Endothelial cell of umbilical vein (primary cell): ENCODE measurements around the gene EPHA4. TPM values are rescaled to one million over a fixed set of nuclear protein-coding genes. Genes with fewer than 3 reads are reported as not detected.

Experiments used
- BruUV-seq: library from RNA; stranded (reverse); fragments of 400-500 nt; replicated peaks from 2 replicates; lab custom pipeline; 2021; lab: Mats Ljungman, UMichigan
- CTCF ChIA-PET: fragments of 300-600, 350-600 bp; sonication (Branson Sonifier 250); formaldehyde crosslinking; loops from one replicate; lab custom pipeline; 2021; ENCODE audit warnings: antibody characterized with exemption, inconsistent platforms; lab: Charles Lee
- POLR2A ChIA-PET: fragments of 300-600, 350-600 bp; sonication (Branson Sonifier 250); formaldehyde crosslinking; loops from one replicate; lab custom pipeline; 2021; ENCODE audit warnings: antibody characterized with exemption, inconsistent platforms; lab: Charles Lee
- DNase-seq: peaks from one replicate; pipeline ENCODE4 v3.0.0-alpha.2; 2011; ENCODE audit warnings: low read depth, low spot score
- FAIRE-seq: peaks from 2 replicates; lab custom pipeline; 2011; peaks lifted over from hg19 to GRCh38; lab: Jason Lieb, UNC
- H2AFZ ChIP-seq: 2 replicates; pipeline ENCODE4 v1.6.0; 2012; ENCODE audit warnings: low read depth, low read length, control low read depth, inconsistent platforms
- H3K27ac ChIP-seq: 2 replicates; pipeline ENCODE4 v1.5.1; 2011; ENCODE audit warnings: low read depth, mild to moderate bottlenecking, control low read depth, low read length, moderate library complexity; ENCODE audit not compliant: insufficient read depth
- H3K27me3 ChIP-seq, 2 experiments: 2 replicates each; pipeline versions ENCODE4 v1.6.0 to v1.6.1; 2011; ENCODE audit warnings: low read length in 2 of 2, mixed read lengths in 1 of 2; ENCODE audit not compliant: control insufficient read depth in 2 of 2, insufficient read depth in 2 of 2
- H3K36me3 ChIP-seq, 2 experiments: 2 replicates in 1 of 2; 3 replicates in 1 of 2; pipeline ENCODE4 v1.5.1; 2011; ENCODE audit warnings: low read length in 2 of 2, mild to moderate bottlenecking in 1 of 2, moderate library complexity in 1 of 2; ENCODE audit not compliant: control insufficient read depth in 2 of 2, insufficient read depth in 2 of 2; ENCODE audit errors: extremely low read depth in 1 of 2
- H3K4me1 ChIP-seq: 3 replicates; pipeline ENCODE4 v1.5.1; 2011; ENCODE audit warnings: mild to moderate bottlenecking, low read length; ENCODE audit not compliant: control insufficient read depth, insufficient read depth; ENCODE audit errors: extremely low read depth
- H3K4me2 ChIP-seq: 2 replicates; pipeline ENCODE4 v1.6.1; 2011; ENCODE audit warnings: low read length, control low read depth, mixed read lengths; ENCODE audit not compliant: insufficient read depth
- H3K4me3 ChIP-seq, 3 experiments: fragments of 200-600 bp in 1 of 3; sonication (generic), shearing (Covaris generic) in 1 of 3; replicated peaks in 1 of 3; 2 replicates each; pipeline ENCODE4 v1.5.1; 2011 to 2016; ENCODE audit warnings: control low read depth in 3 of 3, low read length in 3 of 3, mild to moderate bottlenecking in 2 of 3, inconsistent platforms in 1 of 3, low read depth in 1 of 3, moderate library complexity in 1 of 3; ENCODE audit not compliant: insufficient read depth in 1 of 3
- H3K79me2 ChIP-seq: 2 replicates; pipeline ENCODE4 v1.6.0; 2012; ENCODE audit warnings: low read length, inconsistent platforms; ENCODE audit not compliant: control insufficient read depth, insufficient read depth
- H3K9ac ChIP-seq: replicated peaks from 2 replicates; pipeline ENCODE3; 2011; ENCODE audit warnings: low read length, control low read depth; ENCODE audit not compliant: insufficient read depth; ENCODE audit errors: extremely low read depth
- H3K9me1 ChIP-seq: replicated peaks from 3 replicates; pipeline ENCODE4 v1.6.0; 2011; ENCODE audit warnings: mild to moderate bottlenecking, low read length; ENCODE audit not compliant: control insufficient read depth, insufficient read depth; ENCODE audit errors: extremely low read depth
- H3K9me3 ChIP-seq: replicated peaks from 2 replicates; pipeline ENCODE4 v1.5.1; 2012; ENCODE audit warnings: low read length, inconsistent platforms; ENCODE audit not compliant: control insufficient read depth, insufficient read depth
- H4K20me1 ChIP-seq: replicated peaks from 2 replicates; pipeline ENCODE3; 2011; ENCODE audit warnings: mild to moderate bottlenecking, low read length; ENCODE audit not compliant: control insufficient read depth, insufficient read depth; ENCODE audit errors: extremely low read depth
- CTCF ChIP-seq, 2 donors: IDR thresholded peaks; 1 replicate in 1 of 2; 2 replicates in 1 of 2; pipeline ENCODE4 v1.5.1; 2011; ENCODE audit warnings: low read length in 2 of 2, mild to moderate bottlenecking in 2 of 2, moderate library complexity in 2 of 2, control low read depth in 1 of 2, inconsistent platforms in 1 of 2, low read depth in 1 of 2; ENCODE audit not compliant: insufficient read depth in 1 of 2; ENCODE audit errors: extremely low read depth in 1 of 2
- EZH2 ChIP-seq: IDR thresholded peaks from 2 replicates; pipeline ENCODE4 v1.6.1; 2012; ENCODE audit warnings: borderline replicate concordance, low read depth, mild to moderate bottlenecking, moderate library complexity, low read length, inconsistent platforms; ENCODE audit not compliant: severe bottlenecking
- FOS ChIP-seq: IDR thresholded peaks from 2 replicates; pipeline ENCODE4 v1.6.1; 2011; ENCODE audit warnings: mild to moderate bottlenecking, low read length, moderate library complexity, borderline replicate concordance; ENCODE audit not compliant: insufficient read depth
- GATA2 ChIP-seq: IDR thresholded peaks from 2 replicates; pipeline ENCODE4 v1.7.0; 2011; ENCODE audit warnings: low read depth, mild to moderate bottlenecking, moderate library complexity, mixed read lengths, low read length; ENCODE audit not compliant: insufficient read length, insufficient read depth
- JUN ChIP-seq: IDR thresholded peaks from 2 replicates; pipeline ENCODE4 v1.6.1; 2011; ENCODE audit warnings: borderline replicate concordance, low read depth; ENCODE audit not compliant: insufficient read length, insufficient read depth
- MAX ChIP-seq: IDR thresholded peaks from 2 replicates; pipeline ENCODE4 v1.6.1; 2011; ENCODE audit not compliant: insufficient read depth, insufficient read length
- MYC ChIP-seq: IDR thresholded peaks from one replicate; pipeline ENCODE4 v1.6.1; 2011; ENCODE audit warnings: mild to moderate bottlenecking, low read depth, low read length
- POLR2A ChIP-seq: IDR thresholded peaks from 2 replicates; pipeline ENCODE4 v1.6.1; 2012; ENCODE audit warnings: low read depth, mild to moderate bottlenecking, control low read depth, low read length
- POLR2AphosphoS5 ChIP-seq: IDR thresholded peaks from 2 replicates; pipeline ENCODE4 v1.6.1; 2012; ENCODE audit warnings: low read depth, mild to moderate bottlenecking, control low read depth, low read length, moderate library complexity; ENCODE audit not compliant: insufficient read depth
- dilution Hi-C: fragments of 300-500 bp; cut with MboI; formaldehyde crosslinking; loops from one replicate; pipeline ENCODE4 v1.15.0; 2019; ENCODE audit warnings: low sequenced_read_pairs; ENCODE audit not compliant: extremely low pct_ligation_motif_present
- intact Hi-C: fragments of 100-400 bp; cut with micrococcal nuclease; formaldehyde crosslinking; loops from one replicate; pipeline ENCODE4 v1.10.0; 2022
- polyA plus RNA-seq, 4 experiments: library from polyadenylated mRNA; depleted of rRNA in 3 of 4; stranded (reverse) in 3 of 4; unstranded in 1 of 4; fragments of >200 nt; gene quantifications; 2 replicates each; pipeline versions ENCODE4 v1.2.1 to v1.2.3, GENCODE V29; 2011 to 2012; ENCODE audit warnings: missing spikeins in 1 of 4
- total RNA-seq: library from RNA; stranded (reverse); gene quantifications from 2 replicates; pipeline ENCODE4 v1.2.3, GENCODE V29; 2021

EPHA4 gene
- total and polyA plus RNA-seq, 2 donors (not counting 3 experiments of a cell fraction or from before 2014, with no cell fraction given): 11.9 to 19.8 TPM

GRCh38 chr2:221381928-221382488 is 190.1 kb downstream of the EPHA4 start:
- intact Hi-C loops (no loop called here), dilution Hi-C loops (no loop called here)
- Histone ChIP-seq H3K9me1 (no peaks in the 10 kb centered on the region), H3K27me3 (no peaks in the 10 kb centered on the region), H3K9me3 (no peaks in the 10 kb centered on the region), H2AFZ (no peak overlapping the region), H4K20me1 (no peaks in the 10 kb centered on the region), H3K36me3 (no peaks in the 10 kb centered on the region), H3K4me1 (no peaks in the 10 kb centered on the region), H3K4me3 (no peak overlapping the region), H3K4me2 (no peak overlapping the region), H3K9ac (no peak overlapping the region), H3K27ac (no peak overlapping the region), H3K79me2 (no peaks in the 10 kb centered on the region)
- BruUV-seq: no TSS peak
- no peak for DNase-seq
- no peak for FAIRE-seq
- no peak for TF ChIP-seq POLR2A
- TF ChIP-seq JUN: no peak
- no peak for TF ChIP-seq MAX
- TF ChIP-seq CTCF (IDR thresholded peaks at IDR 0.05; ENCODE audit: extremely low read depth in 1 of 2, insufficient read depth in 1 of 2, low read depth in 1 of 2, low read length in 2 of 2): no peak
- CTCF ChIA-PET: no interaction called here
- POLR2A ChIA-PET: no interaction called here

GRCh38 chr2:221380686-221381085 is 191.4 kb downstream of the EPHA4 start:
- Histone ChIP-seq H3K4me2 (no peak overlapping the region), H3K4me3 (no peak overlapping the region), H3K9me3 (no peaks in the 10 kb centered on the region), H3K9ac (no peak overlapping the region), H3K27me3 (no peaks in the 10 kb centered on the region), H3K36me3 (no peaks in the 10 kb centered on the region), H2AFZ (no peak overlapping the region), H3K4me1 (no peaks in the 10 kb centered on the region), H4K20me1 (no peaks in the 10 kb centered on the region), H3K9me1 (no peaks in the 10 kb centered on the region), H3K79me2 (no peaks in the 10 kb centered on the region), H3K27ac (no peak overlapping the region)
- dilution Hi-C loops (no loop called here), intact Hi-C loops (no loop called here)
- BruUV-seq: no TSS peak
- POLR2A ChIA-PET: no interaction called here
- CTCF ChIA-PET: no interaction called here
- DNase-seq: no peak
- TF ChIP-seq POLR2AphosphoS5 (no peak), MYC (no peak), MAX (no peak), POLR2A (no peak), EZH2 (no peak), CTCF (IDR thresholded peaks at IDR 0.05; ENCODE audit: extremely low read depth in 1 of 2, insufficient read depth in 1 of 2, low read depth in 1 of 2, low read length in 2 of 2) (no peak), FOS (no peak), GATA2 (no peak), JUN (no peak)
- FAIRE-seq: no peak
